Karpas-422 (cell line): Measurements from ENCODE around the gene NBEAL1. TPM values are rescaled to one million over a fixed set of nuclear protein-coding genes. Genes with fewer than 3 reads are reported as not detected.
"Not testable (repeated sequence)": the region's sequence is repeated elsewhere in the genome, so short reads cannot be mapped to it uniquely, and the experiment has no call there.

Experiments used
- DNase-seq: peaks from one replicate; pipeline ENCODE4 v3.0.0-alpha.2; 2015
- H2AFZ ChIP-seq: fragments of 200-600 bp; sonication (generic); 2 replicates; pipeline ENCODE4 v1.6.1; 2014; ENCODE audit warnings: antibody characterized with exemption, low read length, mixed read lengths
- H3K27ac ChIP-seq: fragments of 200-600 bp; sonication (generic); 2 replicates; pipeline ENCODE4 v1.5.1; 2014; ENCODE audit warnings: mild to moderate bottlenecking, low read length, moderate library complexity
- H3K27me3 ChIP-seq: fragments of 200-600 bp; sonication (generic); 2 replicates; pipeline ENCODE4 v1.6.1; 2014; ENCODE audit warnings: low read length, mixed read lengths
- H3K36me3 ChIP-seq: fragments of 200-600 bp; sonication (generic); 2 replicates; pipeline ENCODE4 v1.6.1; 2014; ENCODE audit warnings: low read length, mixed read lengths; ENCODE audit not compliant: insufficient read depth
- H3K4me1 ChIP-seq: fragments of 200-600 bp; sonication (generic); 2 replicates; pipeline ENCODE4 v1.6.1; 2014; ENCODE audit warnings: mild to moderate bottlenecking, low read length, mixed read lengths
- H3K4me2 ChIP-seq: fragments of 200-600 bp; sonication (generic); 2 replicates; pipeline ENCODE4 v1.6.1; 2014; ENCODE audit warnings: low read length, low read depth, mild to moderate bottlenecking; ENCODE audit not compliant: poor library complexity, severe bottlenecking
- H3K4me3 ChIP-seq: fragments of 200-600 bp; sonication (generic); 2 replicates; pipeline ENCODE4 v1.5.1; 2014; ENCODE audit warnings: mild to moderate bottlenecking, antibody characterized with exemption, low read length, mixed read lengths
- H3K79me2 ChIP-seq: fragments of 200-600 bp; sonication (generic); 2 replicates; pipeline ENCODE4 v1.6.1; 2014; ENCODE audit warnings: mild to moderate bottlenecking, low read length, mixed read lengths
- H3K9ac ChIP-seq: fragments of 200-600 bp; sonication (generic); 2 replicates; pipeline ENCODE4 v1.6.0; 2014; ENCODE audit warnings: low read length
- H3K9me2 ChIP-seq: fragments of 200-600 bp; sonication (generic), shearing (Covaris generic); replicated peaks from 2 replicates; pipeline ENCODE4 v1.6.0; 2014; ENCODE audit warnings: mild to moderate bottlenecking, low read length, moderate library complexity; ENCODE audit not compliant: insufficient read depth
- H3K9me3 ChIP-seq: fragments of 300-700, 200-600 bp; sonication (generic); 2 replicates; pipeline ENCODE4 v1.6.1; 2014; ENCODE audit warnings: low read length, mixed read lengths
- H4K20me1 ChIP-seq: fragments of 200-600 bp; sonication (generic); 2 replicates; pipeline ENCODE4 v1.6.1; 2014; ENCODE audit warnings: mild to moderate bottlenecking, antibody characterized with exemption, low read length, low read depth; ENCODE audit not compliant: insufficient read depth
- total RNA-seq: library from RNA; depleted of rRNA; stranded (reverse); fragments of >200 nt; shearing (Covaris generic); gene quantifications from 2 replicates; pipeline ENCODE4 v1.2.3, GENCODE V29; 2014; ENCODE audit warnings: low replicate concordance

NBEAL1 gene
- total RNA-seq, 1 experiment from 2014 or later = 22.4 TPM

- no peaks in the 10 kb centered on the region for H3K9me2 ChIP-seq
- H3K4me1 ChIP-seq = no peaks in the 10 kb centered on the region
- H3K79me2 ChIP-seq = no peaks in the 10 kb centered on the region
- no peak overlapping the region for H3K4me3 ChIP-seq
- H3K9me3 ChIP-seq = no peaks in the 10 kb centered on the region
- no peak overlapping the region for H3K4me2 ChIP-seq
- no peaks in the 10 kb centered on the region for H4K20me1 ChIP-seq
- no peak overlapping the region for H3K9ac ChIP-seq
- H3K27ac ChIP-seq = no peak overlapping the region
- no peak for DNase-seq
- no peaks in the 10 kb centered on the region for H3K27me3 ChIP-seq
- H3K36me3 ChIP-seq = no peaks in the 10 kb centered on the region
- no peak overlapping the region for H2AFZ ChIP-seq
These were observed 162.7 kb downstream of the NBEAL1 start for GRCh38 chr2:203177361-203177760.

GRCh38 chr2:203185864-203186263 lies 171.2 kb downstream of the NBEAL1 start:
- H3K9me3 ChIP-seq = no peaks in the 10 kb centered on the region

GRCh38 chr2:203190547-203190946 lies 175.9 kb downstream of the NBEAL1 start:
- H3K9me2 ChIP-seq, DNase-seq, H3K4me3 ChIP-seq, H2AFZ ChIP-seq, H3K79me2 ChIP-seq, H3K9ac ChIP-seq, H3K9me3 ChIP-seq, H3K36me3 ChIP-seq, H4K20me1 ChIP-seq, H3K4me2 ChIP-seq, H3K27ac ChIP-seq, H3K4me1 ChIP-seq, H3K27me3 ChIP-seq: not testable (repeated sequence)

More at GRCh38 chr2:203185864-203186263, 171.2 kb downstream of the NBEAL1 start:
- no peaks in the 10 kb centered on the region for H3K27me3 ChIP-seq
- H3K79me2 ChIP-seq = no peaks in the 10 kb centered on the region
- H2AFZ ChIP-seq = no peak overlapping the region
- no peaks in the 10 kb centered on the region for H3K9me2 ChIP-seq
- H3K4me3 ChIP-seq = no peak overlapping the region
- H3K9ac ChIP-seq = no peak overlapping the region
- DNase-seq = no peak
- H3K27ac ChIP-seq = no peak overlapping the region
- H3K4me2 ChIP-seq = no peak overlapping the region
- peaks cover 6% of the 10 kb centered on the region for H3K4me1 ChIP-seq
- 0 out of 2 replicates have a peak, but pooled peaks cover 2% of the 10 kb centered on the region for H3K36me3 ChIP-seq
- H4K20me1 ChIP-seq = no peaks in the 10 kb centered on the region

DNA sequence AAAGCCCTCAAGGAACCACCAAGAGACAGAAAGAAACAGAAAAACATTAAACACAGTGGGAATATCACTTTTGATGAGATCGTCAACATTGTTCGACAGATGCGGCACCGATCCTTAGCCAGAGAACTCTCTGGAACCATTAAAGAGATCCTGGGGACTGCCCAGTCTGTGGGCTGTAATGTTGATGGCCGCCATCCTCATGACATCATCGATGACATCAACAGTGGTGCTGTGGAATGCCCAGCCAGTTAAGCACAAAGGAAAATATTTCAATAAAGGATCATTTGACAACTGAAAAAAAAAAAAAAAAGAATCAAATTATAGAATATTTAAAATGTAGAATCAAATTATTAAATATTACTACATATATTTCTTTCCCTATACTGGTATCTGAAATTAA lies 176.4 kb downstream of the NBEAL1 start:
- H3K27me3 ChIP-seq, DNase-seq: not testable (repeated sequence)

DNA sequence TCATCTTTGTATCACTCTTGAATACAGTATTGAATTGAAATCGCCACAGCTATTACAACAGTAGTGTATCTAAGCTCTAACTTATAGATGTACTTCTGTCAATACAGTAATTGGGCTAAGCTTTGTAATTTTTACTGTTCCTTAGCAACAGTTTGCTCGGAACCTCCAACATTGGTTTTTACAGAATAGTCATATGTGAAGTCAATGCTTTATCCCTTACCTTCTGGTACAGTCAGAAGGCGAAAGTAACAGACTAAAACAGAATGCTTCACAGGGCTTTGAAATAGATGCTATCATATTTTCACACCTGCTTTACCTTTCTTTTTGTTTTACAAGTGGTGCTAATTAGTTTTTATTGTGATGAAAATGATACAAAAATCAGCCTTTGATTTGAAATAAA lies 177.3 kb downstream of the NBEAL1 start:
- H3K27me3 ChIP-seq = no peaks in the 10 kb centered on the region
- no peak for DNase-seq

More for the DNA sequence above, 176.4 kb downstream of the NBEAL1 start:
- not testable (repeated sequence) for H3K4me2 ChIP-seq, H3K9me2 ChIP-seq, H3K79me2 ChIP-seq, H3K36me3 ChIP-seq, H3K9me3 ChIP-seq, H3K27ac ChIP-seq, H3K9ac ChIP-seq, H3K4me1 ChIP-seq, H3K4me3 ChIP-seq, H2AFZ ChIP-seq, H4K20me1 ChIP-seq

GRCh38 chr2:203195331-203196036 lies 180.8 kb downstream of the NBEAL1 start:
- Histone ChIP-seq H3K79me2 (no peaks in the 10 kb centered on the region), H3K27me3 (no peaks in the 10 kb centered on the region), H3K36me3 (no peaks in the 10 kb centered on the region), H3K9me3 (no peaks in the 10 kb centered on the region), H3K9ac (no peak overlapping the region), H3K27ac (no peak overlapping the region), H3K4me2 (no peak overlapping the region), H3K4me1 (no peaks in the 10 kb centered on the region), H4K20me1 (no peaks in the 10 kb centered on the region), H3K9me2 (no peaks in the 10 kb centered on the region), H3K4me3 (no peak overlapping the region), H2AFZ (no peak overlapping the region)
- no peak for DNase-seq

More for the DNA sequence above, 177.3 kb downstream of the NBEAL1 start:
- Histone ChIP-seq H3K9me2 (no peaks in the 10 kb centered on the region), H3K4me2 (no peak overlapping the region), H3K36me3 (0 out of 2 replicates have a peak, but pooled peaks cover 2% of the 10 kb centered on the region), H4K20me1 (no peaks in the 10 kb centered on the region), H3K9ac (no peak overlapping the region), H3K79me2 (no peaks in the 10 kb centered on the region), H3K9me3 (no peaks in the 10 kb centered on the region), H2AFZ (no peak overlapping the region), H3K4me1 (no peaks in the 10 kb centered on the region), H3K4me3 (no peak overlapping the region), H3K27ac (no peak overlapping the region)

GRCh38 chr2:203200866-203201265 lies 186.2 kb downstream of the NBEAL1 start:
- Histone ChIP-seq H3K4me1 (no peaks in the 10 kb centered on the region), H2AFZ (no peak overlapping the region), H3K36me3 (no peaks in the 10 kb centered on the region), H4K20me1 (no peaks in the 10 kb centered on the region), H3K27ac (no peak overlapping the region), H3K9me2 (no peaks in the 10 kb centered on the region), H3K9ac (no peak overlapping the region), H3K9me3 (no peaks in the 10 kb centered on the region), H3K4me3 (no peak overlapping the region), H3K4me2 (no peak overlapping the region), H3K27me3 (no peaks in the 10 kb centered on the region), H3K79me2 (no peaks in the 10 kb centered on the region)
- no peak for DNase-seq

- Histone ChIP-seq H3K9me3 (no peaks in the 10 kb centered on the region), H3K4me2 (no peak overlapping the region), H3K27me3 (no peaks in the 10 kb centered on the region), H3K4me3 (no peak overlapping the region), H3K79me2 (no peaks in the 10 kb centered on the region), H3K4me1 (no peaks in the 10 kb centered on the region), H3K27ac (no peak overlapping the region), H3K9me2 (no peaks in the 10 kb centered on the region), H3K9ac (no peak overlapping the region), H4K20me1 (no peaks in the 10 kb centered on the region), H3K36me3 (no peaks in the 10 kb centered on the region), H2AFZ (no peak overlapping the region)
- DNase-seq = no peak
These were observed 186.8 kb downstream of the NBEAL1 start for GRCh38 chr2:203201426-203201825.
